Ishikawa (cell line): ENCODE measurements around the gene GAMT.

Experiments used
- CEBPB ChIP-seq: IDR thresholded peaks from 2 replicates; pipeline ENCODE4 v1.6.1; 2012
- CREB1 ChIP-seq: IDR thresholded peaks from 2 replicates; pipeline ENCODE4 v1.6.1; 2012; ENCODE audit warnings: low read depth
- EGR1 ChIP-seq: IDR thresholded peaks from 2 replicates; pipeline ENCODE4 v1.6.1; 2012
- EP300 ChIP-seq: IDR thresholded peaks from 2 replicates; pipeline ENCODE4 v1.6.1; 2012; ENCODE audit warnings: borderline replicate concordance
- FOXM1 ChIP-seq: IDR thresholded peaks from 2 replicates; pipeline ENCODE4 v1.6.1; 2012; ENCODE audit warnings: low read depth, borderline replicate concordance
- MAX ChIP-seq: IDR thresholded peaks from 2 replicates; pipeline ENCODE4 v1.6.1; 2012
- NFIC ChIP-seq: IDR thresholded peaks from 2 replicates; pipeline ENCODE4 v1.6.1; 2012
- RAD21 ChIP-seq: IDR thresholded peaks from 2 replicates; pipeline ENCODE4 v1.6.1; 2012; ENCODE audit warnings: low read depth
- REST ChIP-seq: IDR thresholded peaks from 2 replicates; pipeline ENCODE4 v1.6.1; 2012; ENCODE audit warnings: low read depth, mild to moderate bottlenecking
- TAF1 ChIP-seq: IDR thresholded peaks from 2 replicates; pipeline ENCODE4 v1.6.1; 2012; ENCODE audit warnings: low read depth, mild to moderate bottlenecking
- TCF12 ChIP-seq: IDR thresholded peaks from 2 replicates; pipeline ENCODE4 v1.6.1; 2012; ENCODE audit warnings: low read depth
- USF1 ChIP-seq: IDR thresholded peaks from 2 replicates; pipeline ENCODE4 v1.6.1; 2012
- YY1 ChIP-seq: IDR thresholded peaks from 2 replicates; pipeline ENCODE4 v1.6.1; 2012; ENCODE audit warnings: low read depth
- ZBTB7A ChIP-seq: IDR thresholded peaks from 2 replicates; pipeline ENCODE4 v1.6.1; 2012; ENCODE audit warnings: low read depth

- TF ChIP-seq TCF12 (no peak), CEBPB (no peak), EGR1 (no peak), ZBTB7A (no peak; the same call in 1 of the 2 replicates), RAD21 (no peak), MAX (peak; percentile 83), CREB1 (no peak), REST (no peak), EP300 (no peak), YY1 (no peak), NFIC (no peak), TAF1 (no peak), USF1 (no peak), FOXM1 (no peak)
Observed at GRCh38 chr19:1408300-1409203, 7.2 kb upstream of the GAMT start.
